Activated CD8-positive, alpha-beta T cell treated with anti-CD3 and anti-CD28 coated beads for 36 hours (primary cell): ENCODE data around the gene PLA2G4F. TPM values are rescaled to one million over a fixed set of nuclear protein-coding genes. Genes with fewer than 3 reads are reported as not detected.
A peak's percentile ranks its signal among the peaks of the same experiment; 100 is the strongest.

Experiments
- ATAC-seq: fragments of 200-7000 bp; cut with Tn5 transposase; one replicate; pipeline ENCODE4 v1.10.0; 2021; ENCODE audit warnings: mild to moderate bottlenecking, moderate library complexity
- CTCF ChIA-PET: fragments of 350-600 bp; sonication (Branson Sonifier 250); formaldehyde crosslinking; loops from one replicate; lab custom pipeline; 2021; ENCODE audit warnings: antibody characterized with exemption; lab: Charles Lee
- POLR2A ChIA-PET: fragments of 350-600 bp; sonication (Branson Sonifier 250); formaldehyde crosslinking; loops from one replicate; lab custom pipeline; 2021; ENCODE audit warnings: antibody characterized with exemption; lab: Charles Lee
- DNase-seq: peaks from one replicate; pipeline ENCODE4 v3.0.0-alpha.2; 2020
- H3K27ac Mint-ChIP-seq: one replicate; pipeline ENCODE4 v1.8.0; 2021; ENCODE audit warnings: mild to moderate bottlenecking, mixed read lengths
- H3K27me3 Mint-ChIP-seq: one replicate; pipeline ENCODE4 v1.8.0; 2021; ENCODE audit warnings: mixed read lengths
- H3K36me3 Mint-ChIP-seq: one replicate; pipeline ENCODE4 v1.8.0; 2021; ENCODE audit warnings: low read depth, mixed read lengths
- H3K4me1 Mint-ChIP-seq: one replicate; pipeline ENCODE4 v1.8.0; 2021; ENCODE audit warnings: low read depth, mixed read lengths
- H3K4me3 Mint-ChIP-seq: one replicate; pipeline ENCODE4 v1.8.0; 2021; ENCODE audit warnings: mild to moderate bottlenecking, moderate library complexity, mixed read lengths
- H3K9me3 Mint-ChIP-seq: one replicate; pipeline ENCODE4 v1.8.0; 2021; ENCODE audit warnings: mixed read lengths
- intact Hi-C: fragments of 100-400 bp; cut with micrococcal nuclease; formaldehyde crosslinking; loops from one replicate; pipeline ENCODE4 v1.10.0; 2022
- total RNA-seq, 2 experiments: library from RNA; stranded (reverse); gene quantifications; one replicate each; pipeline ENCODE4 v1.2.3, GENCODE V29; 2021
- TF ChIP-seq, protein P1 (sequence below): fragments of 200-600 bp; IDR thresholded peaks from one replicate; pipeline ENCODE4 v1.8.0; 2022; ENCODE audit warnings: antibody characterized with exemption, mild to moderate bottlenecking

Gene PLA2G4F
- total RNA-seq, 2 experiments from 2014 or later = not detected

DNA sequence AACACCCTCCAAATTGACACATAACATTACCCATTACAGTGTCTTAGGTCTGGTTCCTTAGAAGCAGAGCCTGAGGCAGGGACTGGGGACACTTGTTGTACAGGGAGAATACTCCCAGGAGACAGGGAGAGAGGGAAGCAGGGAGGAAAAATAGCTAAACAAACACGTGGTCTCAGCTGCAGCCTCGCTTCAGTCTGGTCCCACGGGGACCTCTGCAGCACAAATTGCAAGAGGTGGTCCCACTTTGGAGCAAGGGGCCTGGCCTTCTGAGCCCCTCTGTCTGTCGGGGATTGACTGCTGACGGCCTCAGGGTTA is 37.0 kb downstream of the PLA2G4F start:
- Mint-ChIP-seq H3K4me1 (no peaks in the 10 kb centered on the region), H3K36me3 (no peaks in the 10 kb centered on the region), H3K4me3 (no peak overlapping the region), H3K27me3 (no peaks in the 10 kb centered on the region), H3K27ac (no peak overlapping the region), H3K9me3 (no peaks in the 10 kb centered on the region)
- ATAC-seq (no peak), DNase-seq (no peak)
- ChIA-PET CTCF (interaction anchor here (1.6 kb wide), 1 partner anchor 18 kb away, joined by 7 read pairs; no protein-coding TSS in a partner anchor), POLR2A (no interaction called here)
- TF ChIP-seq, protein P1, sequence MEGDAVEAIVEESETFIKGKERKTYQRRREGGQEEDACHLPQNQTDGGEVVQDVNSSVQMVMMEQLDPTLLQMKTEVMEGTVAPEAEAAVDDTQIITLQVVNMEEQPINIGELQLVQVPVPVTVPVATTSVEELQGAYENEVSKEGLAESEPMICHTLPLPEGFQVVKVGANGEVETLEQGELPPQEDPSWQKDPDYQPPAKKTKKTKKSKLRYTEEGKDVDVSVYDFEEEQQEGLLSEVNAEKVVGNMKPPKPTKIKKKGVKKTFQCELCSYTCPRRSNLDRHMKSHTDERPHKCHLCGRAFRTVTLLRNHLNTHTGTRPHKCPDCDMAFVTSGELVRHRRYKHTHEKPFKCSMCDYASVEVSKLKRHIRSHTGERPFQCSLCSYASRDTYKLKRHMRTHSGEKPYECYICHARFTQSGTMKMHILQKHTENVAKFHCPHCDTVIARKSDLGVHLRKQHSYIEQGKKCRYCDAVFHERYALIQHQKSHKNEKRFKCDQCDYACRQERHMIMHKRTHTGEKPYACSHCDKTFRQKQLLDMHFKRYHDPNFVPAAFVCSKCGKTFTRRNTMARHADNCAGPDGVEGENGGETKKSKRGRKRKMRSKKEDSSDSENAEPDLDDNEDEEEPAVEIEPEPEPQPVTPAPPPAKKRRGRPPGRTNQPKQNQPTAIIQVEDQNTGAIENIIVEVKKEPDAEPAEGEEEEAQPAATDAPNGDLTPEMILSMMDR = no peak
- intact Hi-C loops = no loop called here

DNA sequence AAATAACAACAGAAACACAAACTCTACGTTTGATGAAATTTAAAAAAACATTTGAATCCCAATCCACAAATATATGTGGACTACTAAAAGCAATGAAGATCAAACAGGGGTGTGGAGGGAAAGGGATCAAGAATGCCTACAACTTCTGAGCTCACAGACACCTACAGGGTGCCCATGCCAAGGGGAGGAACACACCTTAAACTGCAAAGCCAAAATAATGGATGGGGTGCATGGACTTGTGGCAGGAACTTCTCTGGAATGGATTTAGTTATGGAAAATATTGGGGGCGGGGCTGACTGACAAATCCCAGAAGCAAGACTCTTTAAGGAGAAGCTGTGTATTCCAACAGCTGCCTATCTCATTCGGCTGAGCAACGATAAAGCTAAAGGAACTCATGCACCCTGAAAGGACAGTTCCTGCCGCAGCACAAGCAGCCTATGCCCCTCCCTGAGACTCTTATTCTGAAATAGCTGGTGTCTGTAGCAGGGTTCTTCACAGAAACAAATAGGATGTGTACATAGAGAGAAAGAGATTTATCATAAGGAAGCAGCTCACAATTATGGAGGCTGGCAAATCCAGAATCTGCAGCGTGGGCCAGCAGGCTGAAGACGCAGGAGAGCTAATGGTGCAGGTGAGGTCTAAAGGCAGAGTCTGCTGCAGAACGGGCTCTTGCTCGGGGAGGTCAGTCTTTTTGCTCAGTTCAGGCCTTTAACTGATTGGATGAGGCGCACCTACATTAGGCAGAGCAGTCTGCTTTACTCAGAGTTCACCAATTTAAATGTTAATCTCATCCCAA is 37.6 kb downstream of the PLA2G4F start:
- H3K36me3 Mint-ChIP-seq = no peaks in the 10 kb centered on the region
- TF ChIP-seq, protein P1 = no peak
- H3K4me1 Mint-ChIP-seq = no peaks in the 10 kb centered on the region
- ATAC-seq (no peak), DNase-seq (no peak)
- no peaks in the 10 kb centered on the region for H3K27me3 Mint-ChIP-seq
- ChIA-PET CTCF (interaction anchor here (1.0 to 1.6 kb wide), 2 partner anchors 19 to 35 kb away, joined by 4 to 7 read pairs; no protein-coding TSS in a partner anchor), POLR2A (no interaction called here)
- H3K27ac Mint-ChIP-seq = no peak overlapping the region
- intact Hi-C loops = no loop called here
- H3K4me3 Mint-ChIP-seq = no peak overlapping the region
- no peaks in the 10 kb centered on the region for H3K9me3 Mint-ChIP-seq

GRCh38 chr15:42111924-42112323 is 44.5 kb downstream of the PLA2G4F start:
- peak; percentile 18 for ATAC-seq
- no peak overlapping the region for H3K27ac Mint-ChIP-seq
- H3K27me3 Mint-ChIP-seq = peaks cover 14% of the 10 kb centered on the region
- CTCF ChIA-PET = interaction anchor here (2.1 kb wide), 1 partner anchor 26 kb away, joined by 5 read pairs; no protein-coding TSS in a partner anchor
- POLR2A ChIA-PET = interaction anchor here (1.5 kb wide), 1 partner anchor 11 kb away, joined by 5 read pairs; no protein-coding TSS in a partner anchor
- peaks cover 7% of the 10 kb centered on the region for H3K4me1 Mint-ChIP-seq
- no peak overlapping the region for H3K4me3 Mint-ChIP-seq
- H3K9me3 Mint-ChIP-seq = peaks cover 5% of the 10 kb centered on the region
- TF ChIP-seq, protein P1 = no peak
- H3K36me3 Mint-ChIP-seq = no peaks in the 10 kb centered on the region
- intact Hi-C loops = no loop called here
- DNase-seq = no peak

- POLR2A ChIA-PET = no interaction called here
- Mint-ChIP-seq H3K27ac (no peak overlapping the region), H3K4me3 (no peak overlapping the region), H3K36me3 (no peaks in the 10 kb centered on the region), H3K9me3 (peaks cover 5% of the 10 kb centered on the region), H3K27me3 (peaks cover 14% of the 10 kb centered on the region), H3K4me1 (peaks cover 7% of the 10 kb centered on the region)
- no peak for DNase-seq
- intact Hi-C loops = no loop called here
- ATAC-seq = no peak
- CTCF ChIA-PET = interaction anchor here (1.1 to 2.1 kb wide), 3 partner anchors 25 to 27 kb away, joined by 4 to 5 read pairs (median 5); no protein-coding TSS in a partner anchor
- TF ChIP-seq, protein P1 = no peak
Observed at GRCh38 chr15:42110367-42110766, 46.1 kb downstream of the PLA2G4F start.

GRCh38 chr15:42108806-42109205 is 47.6 kb downstream of the PLA2G4F start:
- Mint-ChIP-seq H3K4me1 (peaks cover 7% of the 10 kb centered on the region), H3K9me3 (peaks cover 5% of the 10 kb centered on the region), H3K4me3 (no peak overlapping the region), H3K27me3 (peaks cover 14% of the 10 kb centered on the region), H3K27ac (no peak overlapping the region), H3K36me3 (no peaks in the 10 kb centered on the region)
- ATAC-seq (no peak), DNase-seq (no peak)
- ChIA-PET POLR2A (no interaction called here), CTCF (interaction anchor here (1.8 kb wide), 1 partner anchor 24 kb away, joined by 5 read pairs; no protein-coding TSS in a partner anchor)
- TF ChIP-seq, protein P1 = no peak
- intact Hi-C loops = no loop called here
